ENCODE data around the gene PCDHGB6.

DNA sequence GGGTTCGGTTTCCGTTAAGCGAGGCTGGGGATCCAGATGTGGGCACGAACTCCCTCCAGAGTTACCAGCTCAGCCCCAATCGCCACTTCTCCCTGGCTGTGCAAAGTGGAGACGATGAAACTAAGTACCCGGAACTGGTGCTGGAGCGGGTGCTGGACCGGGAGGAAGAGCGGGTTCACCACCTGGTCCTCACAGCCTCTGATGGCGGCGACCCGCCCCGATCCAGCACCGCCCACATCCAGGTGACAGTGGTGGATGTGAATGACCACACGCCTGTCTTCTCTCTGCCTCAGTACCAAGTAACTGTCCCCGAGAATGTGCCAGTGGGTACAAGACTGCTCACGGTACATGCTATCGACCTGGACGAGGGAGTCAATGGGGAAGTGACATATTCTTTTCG, 24.5 kb upstream of the PCDHGB6 start:
- TF ChIP-seq, protein P1, sequence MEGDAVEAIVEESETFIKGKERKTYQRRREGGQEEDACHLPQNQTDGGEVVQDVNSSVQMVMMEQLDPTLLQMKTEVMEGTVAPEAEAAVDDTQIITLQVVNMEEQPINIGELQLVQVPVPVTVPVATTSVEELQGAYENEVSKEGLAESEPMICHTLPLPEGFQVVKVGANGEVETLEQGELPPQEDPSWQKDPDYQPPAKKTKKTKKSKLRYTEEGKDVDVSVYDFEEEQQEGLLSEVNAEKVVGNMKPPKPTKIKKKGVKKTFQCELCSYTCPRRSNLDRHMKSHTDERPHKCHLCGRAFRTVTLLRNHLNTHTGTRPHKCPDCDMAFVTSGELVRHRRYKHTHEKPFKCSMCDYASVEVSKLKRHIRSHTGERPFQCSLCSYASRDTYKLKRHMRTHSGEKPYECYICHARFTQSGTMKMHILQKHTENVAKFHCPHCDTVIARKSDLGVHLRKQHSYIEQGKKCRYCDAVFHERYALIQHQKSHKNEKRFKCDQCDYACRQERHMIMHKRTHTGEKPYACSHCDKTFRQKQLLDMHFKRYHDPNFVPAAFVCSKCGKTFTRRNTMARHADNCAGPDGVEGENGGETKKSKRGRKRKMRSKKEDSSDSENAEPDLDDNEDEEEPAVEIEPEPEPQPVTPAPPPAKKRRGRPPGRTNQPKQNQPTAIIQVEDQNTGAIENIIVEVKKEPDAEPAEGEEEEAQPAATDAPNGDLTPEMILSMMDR (IDR thresholded peaks at IDR 0.05; ENCODE audit: extremely low read depth in 1 of 2, insufficient read depth in 1 of 2, low read depth in 1 of 2, low read length in 2 of 2) = no peak
- TF ChIP-seq POLR2AphosphoS5 (IDR thresholded peaks at IDR 0.05; ENCODE audit: insufficient read depth, low read depth, low read length) = no peak
- peak; percentile 58 for TF ChIP-seq EZH2 (IDR thresholded peaks at IDR 0.05; ENCODE audit: borderline replicate concordance, low read depth, low read length, severe bottlenecking)
- no peak for TF ChIP-seq POLR2A (IDR thresholded peaks at IDR 0.05; ENCODE audit: low read depth, low read length)
- no peak for TF ChIP-seq MYC (IDR thresholded peaks at IDR 0.05; ENCODE audit: low read depth, low read length)
- no peak for TF ChIP-seq MAX (IDR thresholded peaks at IDR 0.05; ENCODE audit: insufficient read depth, insufficient read length)
- TF ChIP-seq JUN (IDR thresholded peaks at IDR 0.05; ENCODE audit: borderline replicate concordance, insufficient read depth, insufficient read length, low read depth) = no peak
- TF ChIP-seq GATA2 (IDR thresholded peaks at IDR 0.05; ENCODE audit: insufficient read depth, insufficient read length, low read depth, low read length) = no peak
- no peak for TF ChIP-seq FOS (IDR thresholded peaks at IDR 0.05; ENCODE audit: borderline replicate concordance, insufficient read depth, low read length)
